Measurements from ENCODE around the gene STAMBPL1. TPM values are rescaled to one million over a fixed set of nuclear protein-coding genes. Genes with fewer than 3 reads are reported as not detected.

STAMBPL1 gene
- total RNA-seq, 1 experiment from 2014 or later = 9.4 TPM

DNA sequence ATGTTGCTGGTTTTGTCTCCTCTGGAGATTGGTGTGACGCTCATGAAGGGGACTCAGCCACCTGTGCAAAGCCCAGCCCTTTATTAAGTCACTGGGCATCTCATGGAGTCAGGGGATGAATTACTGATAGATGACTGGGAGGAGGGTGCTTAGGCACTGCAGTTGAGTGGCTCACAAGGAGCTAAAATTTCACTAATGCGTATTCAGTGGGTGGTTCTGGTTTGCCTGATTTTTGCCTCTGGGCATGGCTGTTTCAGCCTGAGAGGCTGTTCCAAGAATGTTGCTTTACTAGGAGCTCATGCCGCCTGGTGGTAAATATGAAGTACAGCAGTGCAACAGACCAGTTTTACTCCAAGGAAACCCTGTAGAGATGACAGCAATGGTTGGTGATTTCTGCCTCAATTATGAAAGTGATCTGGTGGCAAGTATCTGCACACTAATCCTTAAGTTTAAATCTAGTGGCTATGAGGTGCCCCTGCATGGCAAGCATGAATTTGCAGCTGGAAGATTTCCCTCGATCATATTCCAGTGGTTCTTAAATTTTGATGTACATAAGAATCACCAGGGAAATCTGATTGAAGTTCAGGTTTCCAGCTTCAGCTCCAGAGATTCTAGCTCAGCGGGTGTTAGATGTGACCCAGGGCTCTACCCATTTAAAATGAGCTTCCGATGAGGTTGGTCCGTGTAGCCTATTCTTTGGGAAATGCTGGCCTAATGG is 52.7 kb downstream of the STAMBPL1 start:
- DNase-seq = peak; percentile 36
- Mint-ChIP-seq H3K4me3 (ENCODE audit: low read depth, unreplicated experiment) (no peak overlapping the region), H3K27ac (ENCODE audit: unreplicated experiment) (no peak overlapping the region), H3K27me3 (ENCODE audit: unreplicated experiment) (no peaks in the 10 kb centered on the region), H3K4me1 (ENCODE audit: low read depth, unreplicated experiment) (peaks cover 19% of the 10 kb centered on the region), H3K36me3 (ENCODE audit: insufficient read depth, unreplicated experiment) (no peaks in the 10 kb centered on the region), H3K9me3 (ENCODE audit: low read depth, unreplicated experiment) (no peaks in the 10 kb centered on the region)
- CTCF ChIA-PET = interaction anchor here (0.6 to 1.3 kb wide), 11 partner anchors 9 to 442 kb away, joined by 3 to 10 read pairs (median 3); partner anchors contain the start of gene FAS
- intact Hi-C loops (cut with micrococcal nuclease; ENCODE audit: unreplicated experiment) = loop anchor here (1.0 to 5.0 kb wide), 2 partner anchors 97 to 365 kb away; no protein-coding TSS in a partner anchor
- BruUV-seq (replicated peaks) = no TSS peak
- TF ChIP-seq, protein P1, sequence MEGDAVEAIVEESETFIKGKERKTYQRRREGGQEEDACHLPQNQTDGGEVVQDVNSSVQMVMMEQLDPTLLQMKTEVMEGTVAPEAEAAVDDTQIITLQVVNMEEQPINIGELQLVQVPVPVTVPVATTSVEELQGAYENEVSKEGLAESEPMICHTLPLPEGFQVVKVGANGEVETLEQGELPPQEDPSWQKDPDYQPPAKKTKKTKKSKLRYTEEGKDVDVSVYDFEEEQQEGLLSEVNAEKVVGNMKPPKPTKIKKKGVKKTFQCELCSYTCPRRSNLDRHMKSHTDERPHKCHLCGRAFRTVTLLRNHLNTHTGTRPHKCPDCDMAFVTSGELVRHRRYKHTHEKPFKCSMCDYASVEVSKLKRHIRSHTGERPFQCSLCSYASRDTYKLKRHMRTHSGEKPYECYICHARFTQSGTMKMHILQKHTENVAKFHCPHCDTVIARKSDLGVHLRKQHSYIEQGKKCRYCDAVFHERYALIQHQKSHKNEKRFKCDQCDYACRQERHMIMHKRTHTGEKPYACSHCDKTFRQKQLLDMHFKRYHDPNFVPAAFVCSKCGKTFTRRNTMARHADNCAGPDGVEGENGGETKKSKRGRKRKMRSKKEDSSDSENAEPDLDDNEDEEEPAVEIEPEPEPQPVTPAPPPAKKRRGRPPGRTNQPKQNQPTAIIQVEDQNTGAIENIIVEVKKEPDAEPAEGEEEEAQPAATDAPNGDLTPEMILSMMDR (IDR thresholded peaks at IDR 0.05; ENCODE audit: unreplicated experiment) = peak; percentile 67

DNA sequence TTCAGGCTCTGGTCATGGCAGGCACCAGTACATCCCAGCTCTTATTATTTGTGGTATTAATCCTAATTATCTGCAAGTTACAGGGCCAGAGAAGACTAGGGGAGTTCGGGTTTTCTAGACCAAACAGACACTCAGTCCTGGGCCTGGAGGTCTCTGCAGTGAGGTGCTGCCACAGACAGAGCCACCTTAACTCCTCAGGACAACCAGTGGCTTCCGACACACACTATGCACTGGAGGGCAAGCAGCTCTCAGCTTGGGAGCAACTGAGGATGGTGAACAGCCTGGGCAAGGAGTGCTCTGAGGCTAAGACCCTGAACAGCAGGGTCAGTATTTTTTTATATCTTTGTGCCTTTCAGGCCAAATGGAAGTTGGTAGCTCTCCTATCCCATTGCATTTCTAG is 53.5 kb downstream of the STAMBPL1 start:
- no peaks in the 10 kb centered on the region for H3K36me3 Mint-ChIP-seq (ENCODE audit: insufficient read depth, unreplicated experiment)
- H3K9me3 Mint-ChIP-seq (ENCODE audit: low read depth, unreplicated experiment) = no peaks in the 10 kb centered on the region
- no peak overlapping the region for H3K4me3 Mint-ChIP-seq (ENCODE audit: low read depth, unreplicated experiment)
- no TSS peak for BruUV-seq (replicated peaks)
- H3K4me1 Mint-ChIP-seq (ENCODE audit: low read depth, unreplicated experiment) = peaks cover 19% of the 10 kb centered on the region
- CTCF ChIA-PET = interaction anchor here (0.6 to 1.7 kb wide), 3 partner anchors 41 to 264 kb away, joined by 3 to 12 read pairs (median 3); partner anchors contain the start of gene FAS
- no peak overlapping the region for H3K27ac Mint-ChIP-seq (ENCODE audit: unreplicated experiment)
- TF ChIP-seq, protein P1 (IDR thresholded peaks at IDR 0.05; ENCODE audit: unreplicated experiment) = no peak
- no peak for DNase-seq
- intact Hi-C loops (cut with micrococcal nuclease; ENCODE audit: unreplicated experiment) = loop anchor here (5.0 kb wide), 1 partner anchor 366 kb away; no protein-coding TSS in a partner anchor
- no peaks in the 10 kb centered on the region for H3K27me3 Mint-ChIP-seq (ENCODE audit: unreplicated experiment)

GRCh38 chr10:88934900-88935672 is 55.0 kb downstream of the STAMBPL1 start:
- TF ChIP-seq, protein P1 (IDR thresholded peaks at IDR 0.05; ENCODE audit: unreplicated experiment) = peak; percentile 18
- Mint-ChIP-seq H3K27ac (ENCODE audit: unreplicated experiment) (no peak overlapping the region), H3K36me3 (ENCODE audit: insufficient read depth, unreplicated experiment) (no peaks in the 10 kb centered on the region), H3K4me1 (ENCODE audit: low read depth, unreplicated experiment) (peaks cover 19% of the 10 kb centered on the region), H3K27me3 (ENCODE audit: unreplicated experiment) (no peaks in the 10 kb centered on the region), H3K9me3 (ENCODE audit: low read depth, unreplicated experiment) (no peaks in the 10 kb centered on the region), H3K4me3 (ENCODE audit: low read depth, unreplicated experiment) (peak overlapping the region; percentile 2)
- BruUV-seq (replicated peaks) = no TSS peak
- DNase-seq = peak; percentile 66
- intact Hi-C loops (cut with micrococcal nuclease; ENCODE audit: unreplicated experiment) = loop anchor here (1.0 to 5.0 kb wide), 4 partner anchors 52 to 368 kb away; no protein-coding TSS in a partner anchor
- CTCF ChIA-PET = interaction anchor here (0.6 to 1.7 kb wide), 4 partner anchors 46 to 99 kb away, joined by 3 to 12 read pairs (median 4); partner anchors contain the start of gene FAS

- peaks cover 19% of the 10 kb centered on the region for H3K4me1 Mint-ChIP-seq (ENCODE audit: low read depth, unreplicated experiment)
- no TSS peak for BruUV-seq (replicated peaks)
- H3K27ac Mint-ChIP-seq (ENCODE audit: unreplicated experiment) = no peak overlapping the region
- H3K4me3 Mint-ChIP-seq (ENCODE audit: low read depth, unreplicated experiment) = no peak overlapping the region
- CTCF ChIA-PET = no interaction called here
- intact Hi-C loops (cut with micrococcal nuclease; ENCODE audit: unreplicated experiment) = no loop called here
- DNase-seq = no peak
- no peaks in the 10 kb centered on the region for H3K27me3 Mint-ChIP-seq (ENCODE audit: unreplicated experiment)
- TF ChIP-seq, protein P1 (IDR thresholded peaks at IDR 0.05; ENCODE audit: unreplicated experiment) = no peak
- no peaks in the 10 kb centered on the region for H3K36me3 Mint-ChIP-seq (ENCODE audit: insufficient read depth, unreplicated experiment)
- H3K9me3 Mint-ChIP-seq (ENCODE audit: low read depth, unreplicated experiment) = no peaks in the 10 kb centered on the region
These were observed 56.6 kb downstream of the STAMBPL1 start for GRCh38 chr10:88936656-88937055.
